C1 segment of cervical spinal cord (tissue), 14 donors: ENCODE results near the gene CUX1.
"Not testable (repeated sequence)": the region's sequence is repeated elsewhere in the genome, so short reads cannot be mapped to it uniquely, and the experiment has no call there.

Experiments
- DNase-seq, 14 donors: peaks; one replicate each; lab custom pipeline; 2025; lab: John Stamatoyannopoulos, UW

CUX1 gene

GRCh38 chr7:102326157-102326889 is 508.9 kb downstream of the CUX1 start:
- no peak for DNase-seq

DNA sequence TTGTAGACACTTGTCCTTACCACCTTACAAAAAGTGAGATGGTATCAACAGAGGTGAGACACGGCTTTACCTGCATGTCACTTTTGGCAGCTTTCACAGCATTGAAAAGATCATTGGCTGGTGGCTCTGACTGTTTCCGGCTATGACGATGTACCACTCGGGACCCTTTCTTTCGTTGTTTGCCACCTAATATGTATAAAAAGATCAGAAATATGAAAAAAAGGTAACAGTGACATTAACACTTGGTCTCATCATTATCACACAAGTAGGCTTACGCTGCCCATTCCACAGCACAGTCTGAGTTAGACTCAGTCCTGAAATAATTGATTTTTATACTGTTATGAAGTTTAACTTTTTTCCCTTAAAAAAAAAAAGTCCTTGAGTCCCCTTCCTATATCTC is 509.8 kb downstream of the CUX1 start:
- DNase-seq = not testable (repeated sequence)

GRCh38 chr7:102328863-102329262 is 511.4 kb downstream of the CUX1 start:
- not testable (repeated sequence) for DNase-seq

- not testable (repeated sequence) for DNase-seq
These were observed 511.9 kb downstream of the CUX1 start for GRCh38 chr7:102329366-102329765.

GRCh38 chr7:102330666-102331460 is 513.4 kb downstream of the CUX1 start:
- not testable (repeated sequence) for DNase-seq
